Naive B cell (primary cell): ENCODE data around the gene ACKR2. TPM values are rescaled to one million over a fixed set of nuclear protein-coding genes. Genes with fewer than 3 reads are reported as not detected.
"Not testable (repeated sequence)": the region's sequence is repeated elsewhere in the genome, so short reads cannot be mapped to it uniquely, and the experiment has no call there.

ENCODE experiments used
- ATAC-seq, 2 donors: fragments of 150-1000 bp; cut with Tn5 transposase; 2 replicates each; pipeline ENCODE4 v1.10.0; 2021; ENCODE audit warnings: low read depth in 2 of 2, mild to moderate bottlenecking in 2 of 2, moderate library complexity in 2 of 2
- DNase-seq: peaks from one replicate; pipeline ENCODE4 v3.0.0; 2022
- H3K27ac Mint-ChIP-seq, 6 donors: one replicate each; pipeline ENCODE4 v1.8.0; 2020 to 2022; ENCODE audit warnings: mild to moderate bottlenecking in 6 of 6, mixed read lengths in 6 of 6, moderate library complexity in 5 of 6, inconsistent platforms in 2 of 6
- H3K27me3 Mint-ChIP-seq, 3 donors: one replicate each; pipeline ENCODE4 v1.8.0; 2021 to 2022; ENCODE audit warnings: mixed read lengths in 3 of 3, mild to moderate bottlenecking in 1 of 3
- H3K36me3 Mint-ChIP-seq, 2 donors: one replicate each; pipeline ENCODE4 v1.8.0; 2020 to 2022; ENCODE audit warnings: mixed read lengths in 2 of 2, inconsistent platforms in 1 of 2, mild to moderate bottlenecking in 1 of 2
- H3K4me1 Mint-ChIP-seq, 3 donors: one replicate each; pipeline ENCODE4 v1.8.0; 2020 to 2022; ENCODE audit warnings: mixed read lengths in 3 of 3, inconsistent platforms in 1 of 3, mild to moderate bottlenecking in 1 of 3, moderate library complexity in 1 of 3
- H3K4me3 Mint-ChIP-seq, 8 donors: one replicate each; pipeline ENCODE4 v1.8.0; 2020 to 2022; ENCODE audit warnings: mild to moderate bottlenecking in 8 of 8, mixed read lengths in 8 of 8, moderate library complexity in 8 of 8, inconsistent platforms in 2 of 8
- H3K9me3 Mint-ChIP-seq, 7 donors: one replicate each; pipeline ENCODE4 v1.8.0; 2020 to 2022; ENCODE audit warnings: mixed read lengths in 7 of 7, mild to moderate bottlenecking in 5 of 7, inconsistent platforms in 2 of 7, moderate library complexity in 1 of 7
- polyA plus RNA-seq, 6 donors: library from polyadenylated mRNA; unstranded; fragments of 300-500 nt; fragmentation: Illumina TruSeq; gene quantifications; one replicate each; pipeline ENCODE4 v1.2.3, GENCODE V29; 2021; ENCODE audit warnings: low read depth in 6 of 6

The ACKR2 gene
- polyA plus RNA-seq, 6 donors from 2014 or later, result 0.10 to 0.28 (median 0.20) TPM; not detected in 2

DNA sequence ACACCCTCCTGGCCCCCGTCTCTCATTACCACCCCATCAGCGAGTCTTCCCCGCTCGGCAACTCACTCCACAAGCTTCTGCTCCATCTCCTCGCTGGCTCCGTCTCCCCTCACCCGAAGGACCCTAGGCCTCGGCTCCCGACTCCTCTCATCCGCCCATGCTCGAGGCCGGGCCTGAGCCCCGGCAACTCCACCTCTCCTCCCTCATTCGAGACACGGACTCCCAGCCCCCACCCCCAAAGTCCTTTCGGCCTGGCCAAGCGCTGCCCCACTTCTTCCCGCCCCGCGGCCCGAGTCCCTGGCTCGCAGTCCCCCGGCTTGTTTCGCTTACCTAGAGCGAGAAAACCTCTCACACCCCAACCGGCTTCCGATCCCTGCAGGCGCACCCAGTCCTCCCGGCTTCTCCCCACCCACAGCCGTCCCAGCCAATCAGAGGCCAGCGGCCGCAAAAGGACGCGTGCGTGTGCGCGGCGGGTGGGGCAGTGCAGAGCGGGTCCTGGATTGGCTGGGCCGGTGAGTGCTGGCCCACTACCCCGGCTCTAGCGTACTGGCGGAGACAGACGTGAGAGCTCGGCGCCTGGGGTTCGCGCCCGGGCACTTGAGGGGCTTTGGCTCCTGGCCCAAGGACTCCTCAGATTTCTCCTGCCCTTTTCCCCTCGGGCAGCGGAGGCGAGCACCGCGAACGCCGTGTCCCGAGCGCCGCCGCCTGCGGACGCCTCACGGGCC lies 5.0 kb upstream of the ACKR2 start, which contains the start of gene HIGD1A:
Gene HIGD1A (minus strand): TSS at position 385 of the 725 bp plus-strand sequence. CDS start 10,237 bp downstream, outside the sequence.
- Mint-ChIP-seq H3K27me3 (peaks cover 9 to 19% (median 12%) of the 10 kb centered on the region in 3 donors), H3K4me3 (peak within 1 kb of the TSS; percentile 91 to 99 (median 96)), H3K9me3 (no peaks in the 10 kb centered on the region), H3K27ac (peak within 1 kb of the TSS; percentile 88 to 97 (median 96)), H3K4me1 (peaks cover 31 to 46% (median 45%) of the 10 kb centered on the region in 3 donors), H3K36me3 (no peaks in the 10 kb centered on the region)
- ATAC-seq, result peak; percentile 98 to 99
- DNase-seq, result peak; percentile 93

DNA sequence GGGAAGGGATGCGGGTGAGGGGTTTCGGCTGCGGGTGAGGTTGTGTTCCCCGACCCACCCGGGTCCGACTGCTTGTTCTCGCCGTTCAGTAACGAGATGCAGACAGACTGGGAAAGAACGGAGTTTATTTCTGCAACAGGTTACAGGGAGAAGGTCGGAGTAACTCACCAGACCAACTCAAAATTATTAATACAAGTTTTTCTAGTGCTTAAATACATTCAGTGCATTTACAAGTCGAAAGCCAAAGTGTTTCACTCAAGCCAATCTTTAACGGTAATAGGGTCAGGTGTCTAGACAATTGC lies 4.5 kb upstream of the ACKR2 start:
- Mint-ChIP-seq H3K4me3 (peak overlapping the region; percentile 91 to 99 (median 96)), H3K9me3 (no peaks in the 10 kb centered on the region), H3K27ac (peak overlapping the region in 5 of 6 donors; percentile 44 to 97 (median 96)), H3K36me3 (no peaks in the 10 kb centered on the region), H3K27me3 (peaks cover 9 to 19% (median 12%) of the 10 kb centered on the region in 3 donors), H3K4me1 (peaks cover 31 to 45% (median 41%) of the 10 kb centered on the region in 3 donors)
- no peak for DNase-seq
- peak; percentile 2 to 3 for ATAC-seq

DNA sequence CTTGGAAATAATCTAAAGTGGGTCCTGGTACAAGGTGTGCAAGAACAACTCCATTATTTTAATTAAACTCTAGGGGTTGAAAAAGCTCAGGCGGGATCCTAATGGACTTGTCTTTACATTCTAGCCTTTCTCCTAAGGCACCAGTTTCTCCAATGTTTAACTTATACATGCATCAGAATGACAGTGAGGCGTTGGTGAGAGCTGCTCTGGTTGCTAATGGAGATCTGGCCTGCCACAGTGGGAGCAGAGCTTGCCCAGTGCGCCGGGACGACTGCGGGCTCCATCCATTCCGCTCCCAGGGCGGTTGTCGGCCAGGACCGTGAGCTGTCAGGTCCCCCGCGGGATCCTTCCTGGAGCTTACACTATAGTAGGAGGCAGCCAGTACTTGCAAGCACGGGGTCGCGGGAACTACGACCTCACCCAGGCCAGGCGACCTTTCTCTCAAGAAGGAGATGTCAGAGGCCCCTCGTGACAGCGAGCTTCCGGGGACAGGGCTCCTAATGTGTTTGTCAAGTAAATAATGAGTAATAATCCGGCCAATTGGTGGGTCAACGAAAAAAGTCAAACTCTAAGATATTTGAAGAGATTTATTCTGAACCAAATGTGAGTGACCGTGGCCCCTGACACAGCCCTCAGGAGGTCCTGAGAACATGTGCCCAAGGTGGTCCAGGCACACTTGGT lies 4.0 kb upstream of the ACKR2 start:
- H3K4me1 Mint-ChIP-seq, result peaks cover 29 to 42% (median 36%) of the 10 kb centered on the region in 3 donors
- H3K27me3 Mint-ChIP-seq, result peaks cover 9 to 19% (median 12%) of the 10 kb centered on the region in 3 donors
- H3K36me3 Mint-ChIP-seq, result no peaks in the 10 kb centered on the region
- no peak for ATAC-seq
- H3K9me3 Mint-ChIP-seq, result no peaks in the 10 kb centered on the region
- DNase-seq, result no peak
- peak overlapping the region in 3 of 6 donors; percentile 83 to 96 (median 90) for H3K27ac Mint-ChIP-seq
- peak overlapping the region; percentile 91 to 99 (median 96) for H3K4me3 Mint-ChIP-seq

DNA sequence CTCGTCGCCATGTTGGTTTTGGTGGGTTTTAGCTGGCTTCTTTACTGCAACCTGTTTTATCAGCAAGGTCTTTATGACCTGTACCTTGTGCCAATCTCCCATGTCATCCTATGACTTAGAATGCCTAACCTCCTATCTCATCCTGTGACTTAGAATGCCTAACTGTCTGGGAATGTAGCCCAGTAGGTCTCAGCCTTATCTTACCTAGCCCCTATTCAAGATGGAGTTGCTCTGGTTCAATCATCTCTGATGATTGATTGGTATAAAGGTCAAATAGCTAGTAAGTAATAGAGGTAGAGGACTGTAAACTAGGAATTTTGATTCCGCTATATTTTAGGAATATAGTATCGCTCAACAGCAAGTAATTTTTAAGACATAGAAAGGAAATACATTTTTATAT lies 1.3 kb upstream of the ACKR2 start:
- ATAC-seq (no peak), DNase-seq (no peak)
- peaks cover 17 to 38% (median 33%) of the 10 kb centered on the region in 3 donors for H3K4me1 Mint-ChIP-seq
- no peaks in the 10 kb centered on the region for H3K36me3 Mint-ChIP-seq
- H3K27ac Mint-ChIP-seq, result no peak overlapping the region
- peaks cover 9 to 19% (median 12%) of the 10 kb centered on the region in 3 donors for H3K27me3 Mint-ChIP-seq
- H3K9me3 Mint-ChIP-seq, result no peaks in the 10 kb centered on the region
- H3K4me3 Mint-ChIP-seq, result peak overlapping the region in 1 of 8 donors; percentile 59

DNA sequence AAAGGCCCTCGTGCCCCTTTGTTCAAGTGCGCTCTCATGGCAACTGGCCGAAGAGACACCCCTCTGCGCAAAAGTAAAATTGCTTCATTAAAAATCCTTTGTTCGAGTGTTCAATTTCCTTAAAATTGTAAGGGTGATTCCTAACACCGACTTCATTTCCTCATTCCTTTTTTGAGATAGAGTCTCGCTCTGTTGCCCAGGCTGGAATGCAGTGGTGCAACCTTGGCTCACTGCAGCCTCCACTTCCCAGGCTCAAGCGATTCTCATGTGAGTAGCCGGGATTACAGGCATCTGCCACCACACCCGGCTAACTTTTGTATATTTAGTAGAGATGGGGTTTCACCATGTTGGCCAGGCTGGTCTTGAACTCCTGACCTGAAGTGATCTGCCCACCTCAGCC lies 1.5 kb downstream of the ACKR2 start:
- not testable (repeated sequence) for DNase-seq, H3K9me3 Mint-ChIP-seq, H3K36me3 Mint-ChIP-seq, H3K4me3 Mint-ChIP-seq, ATAC-seq
- Mint-ChIP-seq H3K27me3 (peaks cover 3 to 13% (median 7%) of the 10 kb centered on the region in 3 donors), H3K27ac (peak overlapping the region in 1 of 6 donors; percentile 78), H3K4me1 (peaks cover 3 to 11% (median 10%) of the 10 kb centered on the region in 3 donors)

DNA sequence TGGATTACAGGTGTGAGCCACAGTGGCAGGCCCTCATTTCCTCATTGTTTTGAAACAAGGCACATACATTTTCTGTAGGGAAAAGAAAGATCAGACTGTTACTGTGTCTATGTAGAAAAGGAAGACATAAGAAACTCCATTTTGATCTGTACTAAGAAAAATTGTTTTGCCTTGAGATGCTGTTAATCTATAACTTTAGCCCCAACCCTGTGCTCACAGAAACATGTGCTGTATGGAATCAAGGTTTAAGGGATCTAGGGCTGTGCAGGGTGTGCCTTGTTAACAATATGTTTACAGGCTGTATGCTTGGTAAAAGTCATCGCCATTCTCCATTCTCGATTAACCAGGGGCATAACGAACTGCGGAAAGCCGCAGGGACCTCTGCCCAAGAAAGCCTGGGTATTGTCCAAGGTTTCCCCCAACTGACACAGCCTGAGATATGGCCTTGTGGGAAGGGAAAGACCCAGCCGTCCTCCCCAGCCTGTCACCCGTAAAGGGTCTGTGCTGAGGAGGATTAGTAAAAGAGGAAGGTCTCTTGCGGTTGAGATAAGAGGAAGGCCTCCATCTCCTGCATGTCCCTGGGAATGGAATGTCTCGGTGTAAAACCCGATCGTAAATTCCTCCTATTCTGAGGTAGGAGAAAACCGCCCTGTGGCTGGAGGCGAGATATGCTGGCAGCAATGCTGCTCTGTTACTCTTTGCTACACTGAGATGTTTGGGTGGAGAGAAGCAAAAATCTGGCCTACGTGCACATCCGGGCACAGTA lies 2.1 kb downstream of the ACKR2 start:
- DNase-seq, H3K36me3 Mint-ChIP-seq, H3K9me3 Mint-ChIP-seq, H3K27me3 Mint-ChIP-seq: not testable (repeated sequence)
- ATAC-seq, result peak in 1 of 2 donors; percentile 32
- peak overlapping the region in 3 of 6 donors; percentile 5 to 29 (median 24) for H3K27ac Mint-ChIP-seq
- H3K4me1 Mint-ChIP-seq, result peaks cover 3 to 11% (median 10%) of the 10 kb centered on the region in 3 donors
- peak overlapping the region in 2 of 8 donors; percentile 17 to 55 for H3K4me3 Mint-ChIP-seq

DNA sequence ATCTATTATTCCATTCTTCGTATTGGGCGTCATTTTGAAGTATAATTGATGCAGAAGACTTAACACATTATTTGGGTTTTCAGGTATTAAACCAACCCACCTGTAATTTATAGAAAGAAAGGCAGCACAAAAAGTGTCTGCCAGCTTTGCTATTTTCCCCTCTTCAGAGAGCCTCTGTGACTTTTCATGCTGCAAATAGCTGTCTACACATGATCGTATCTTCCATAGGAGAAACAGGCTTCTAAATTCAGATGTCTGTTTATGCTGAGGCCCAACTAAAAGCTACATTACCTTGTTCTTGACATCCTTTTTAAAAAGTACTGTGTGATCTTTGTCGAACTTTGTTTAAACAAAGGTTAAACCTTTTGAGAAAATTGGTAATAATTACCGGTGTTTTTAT lies 5.0 kb downstream of the ACKR2 start:
- DNase-seq (no peak), ATAC-seq (no peak)
- no peak overlapping the region for H3K4me3 Mint-ChIP-seq
- H3K27ac Mint-ChIP-seq, result no peak overlapping the region
- H3K36me3 Mint-ChIP-seq, result no peaks in the 10 kb centered on the region
- H3K27me3 Mint-ChIP-seq, result no peaks in the 10 kb centered on the region
- no peaks in the 10 kb centered on the region for H3K9me3 Mint-ChIP-seq
- peaks cover 3 to 11% (median 10%) of the 10 kb centered on the region in 3 donors for H3K4me1 Mint-ChIP-seq

DNA sequence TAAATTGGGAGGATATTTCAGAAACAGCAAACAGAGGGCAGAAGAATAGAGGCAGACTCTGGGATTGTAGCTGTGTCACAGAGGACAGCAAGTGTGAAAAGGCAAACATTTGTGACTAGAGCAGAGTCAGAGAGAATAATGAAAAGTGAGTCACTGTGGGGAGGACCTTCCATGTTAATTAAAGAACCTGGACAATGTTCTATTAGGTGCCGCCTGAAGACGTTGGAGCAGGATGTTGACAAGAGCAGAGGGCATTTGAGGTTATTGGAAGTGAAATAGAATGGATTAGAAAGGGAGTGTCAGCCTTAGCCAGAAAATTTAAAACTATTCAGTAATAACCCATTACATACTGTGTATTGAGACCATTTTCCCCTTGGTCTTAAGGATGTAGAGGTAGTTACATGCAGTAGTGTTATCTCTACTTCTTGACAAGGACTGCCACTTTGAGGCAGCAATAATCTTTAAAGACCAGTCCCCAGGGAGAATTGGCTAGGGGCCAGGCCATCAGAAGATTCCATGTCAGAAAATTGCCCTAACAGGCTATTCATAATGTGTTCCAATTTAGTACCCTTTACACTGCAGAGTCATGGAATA lies 5.8 kb downstream of the ACKR2 start:
- Mint-ChIP-seq H3K27me3 (no peaks in the 10 kb centered on the region), H3K36me3 (no peaks in the 10 kb centered on the region), H3K27ac (peak overlapping the region in 1 of 6 donors; percentile 34), H3K4me3 (no peak overlapping the region), H3K4me1 (peaks cover 3 to 11% (median 10%) of the 10 kb centered on the region in 3 donors), H3K9me3 (no peaks in the 10 kb centered on the region)
- DNase-seq (no peak), ATAC-seq (no peak)

DNA sequence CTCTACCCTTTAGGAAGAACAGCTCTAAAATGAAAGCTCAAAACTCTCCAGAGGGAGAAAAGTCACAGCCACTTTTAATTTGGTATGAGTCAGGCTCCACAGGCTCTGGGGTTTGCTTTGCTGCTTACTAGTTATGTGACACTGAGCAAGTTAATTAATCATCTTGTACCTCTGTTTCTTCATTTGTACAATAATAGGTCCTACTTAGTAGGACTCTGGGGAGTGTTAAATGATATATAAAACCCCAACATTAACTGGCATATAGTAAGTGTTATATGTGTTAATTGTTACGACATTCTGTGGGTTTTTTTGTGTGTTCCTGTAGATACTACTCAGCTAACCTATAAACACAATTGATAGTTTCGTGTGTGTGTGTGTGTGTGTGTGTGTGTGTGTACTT lies 6.6 kb downstream of the ACKR2 start:
- Mint-ChIP-seq H3K36me3 (no peaks in the 10 kb centered on the region), H3K27me3 (no peaks in the 10 kb centered on the region), H3K4me3 (no peak overlapping the region), H3K27ac (no peak overlapping the region), H3K4me1 (peaks cover 3 to 10% (median 10%) of the 10 kb centered on the region in 3 donors), H3K9me3 (no peaks in the 10 kb centered on the region)
- no peak for ATAC-seq
- no peak for DNase-seq

DNA sequence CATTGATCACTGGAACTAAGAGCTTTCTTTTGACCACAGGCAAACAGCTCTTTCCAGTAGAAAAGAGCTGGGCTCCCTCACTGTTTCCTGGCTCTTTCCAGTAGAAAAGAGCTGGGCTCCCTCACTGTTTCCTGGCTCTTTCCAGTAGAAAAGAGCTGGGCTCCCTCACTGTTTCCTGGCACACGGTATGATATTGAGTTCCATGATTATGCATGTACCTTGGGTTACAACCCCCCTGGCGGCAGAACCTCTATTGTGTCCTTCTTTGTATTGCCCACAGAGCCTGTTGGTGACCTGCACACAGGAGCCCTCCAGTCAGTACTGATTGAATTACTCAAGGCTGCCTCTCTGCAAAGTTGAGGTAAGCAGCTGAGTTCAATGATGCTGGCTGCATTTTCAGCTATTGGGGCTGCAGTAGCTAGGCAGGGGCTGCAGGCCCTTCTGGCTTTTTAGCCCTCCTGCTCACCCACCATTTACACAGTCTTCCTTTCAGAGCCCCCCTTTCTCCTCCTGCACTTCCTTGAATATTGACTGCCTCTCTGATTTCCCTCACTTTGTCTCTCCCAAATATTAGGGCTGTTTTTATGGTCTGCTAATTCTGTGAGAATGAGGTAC lies 10.2 kb downstream of the ACKR2 start:
- Mint-ChIP-seq H3K9me3 (peaks cover 0 to 1% (median 0%) of the 10 kb centered on the region in 7 donors), H3K27me3 (peaks cover 0 to 8% (median 3%) of the 10 kb centered on the region in 3 donors), H3K4me3 (no peak overlapping the region), H3K27ac (peak overlapping the region in 1 of 6 donors; percentile 41), H3K36me3 (no peaks in the 10 kb centered on the region), H3K4me1 (no peaks in the 10 kb centered on the region)
- DNase-seq (no peak), ATAC-seq (no peak)

DNA sequence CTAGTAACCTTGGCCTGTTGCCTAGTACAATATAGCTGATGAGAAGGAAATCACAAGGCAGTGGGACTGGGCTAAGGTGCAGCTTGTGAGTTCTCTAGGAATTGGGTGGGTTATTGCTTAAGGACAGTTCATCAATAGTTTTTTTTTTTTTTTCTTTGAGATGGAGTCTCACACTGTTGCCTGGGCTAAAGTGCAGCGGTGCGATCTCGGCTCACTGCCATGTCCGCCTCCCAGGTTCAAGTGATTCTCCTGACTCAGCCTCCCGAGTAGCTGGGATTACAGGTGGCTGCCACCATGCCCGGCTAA lies 11.5 kb downstream of the ACKR2 start:
- ATAC-seq (no peak), DNase-seq (no peak)
- no peaks in the 10 kb centered on the region for H3K36me3 Mint-ChIP-seq
- no peaks in the 10 kb centered on the region for H3K4me1 Mint-ChIP-seq
- no peak overlapping the region for H3K27ac Mint-ChIP-seq
- peaks cover 0 to 8% (median 4%) of the 10 kb centered on the region in 3 donors for H3K27me3 Mint-ChIP-seq
- peaks cover 0 to 2% (median 0%) of the 10 kb centered on the region in 7 donors for H3K9me3 Mint-ChIP-seq
- H3K4me3 Mint-ChIP-seq, result no peak overlapping the region

DNA sequence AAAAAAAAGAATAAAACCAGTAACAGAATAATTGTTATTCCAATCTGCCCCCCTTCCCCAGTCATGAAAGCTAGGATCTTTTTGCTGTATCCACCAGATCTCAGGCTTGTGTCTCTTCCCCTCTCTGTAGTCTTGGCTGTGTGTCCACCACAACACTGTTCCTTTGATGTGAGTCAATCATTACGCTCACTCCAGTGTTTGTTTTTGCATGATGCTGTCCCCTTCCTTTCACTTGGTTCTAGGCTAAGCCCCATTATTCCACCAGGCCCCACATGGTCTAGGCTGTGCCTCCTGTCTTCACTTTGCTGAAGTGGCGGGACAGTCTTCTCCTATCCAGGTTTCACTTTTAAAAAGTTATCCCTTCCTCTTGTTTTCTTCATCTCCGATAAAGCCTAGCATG lies 13.6 kb downstream of the ACKR2 start:
- H3K4me1 Mint-ChIP-seq, result no peaks in the 10 kb centered on the region
- no peaks in the 10 kb centered on the region for H3K36me3 Mint-ChIP-seq
- peaks cover 0 to 8% (median 4%) of the 10 kb centered on the region in 3 donors for H3K27me3 Mint-ChIP-seq
- H3K4me3 Mint-ChIP-seq, result peak overlapping the region in 1 of 8 donors; percentile 21
- H3K27ac Mint-ChIP-seq, result peak overlapping the region in 1 of 6 donors; percentile 65
- ATAC-seq (no peak), DNase-seq (no peak)
- H3K9me3 Mint-ChIP-seq, result peaks cover 0 to 2% (median 0%) of the 10 kb centered on the region in 7 donors

DNA sequence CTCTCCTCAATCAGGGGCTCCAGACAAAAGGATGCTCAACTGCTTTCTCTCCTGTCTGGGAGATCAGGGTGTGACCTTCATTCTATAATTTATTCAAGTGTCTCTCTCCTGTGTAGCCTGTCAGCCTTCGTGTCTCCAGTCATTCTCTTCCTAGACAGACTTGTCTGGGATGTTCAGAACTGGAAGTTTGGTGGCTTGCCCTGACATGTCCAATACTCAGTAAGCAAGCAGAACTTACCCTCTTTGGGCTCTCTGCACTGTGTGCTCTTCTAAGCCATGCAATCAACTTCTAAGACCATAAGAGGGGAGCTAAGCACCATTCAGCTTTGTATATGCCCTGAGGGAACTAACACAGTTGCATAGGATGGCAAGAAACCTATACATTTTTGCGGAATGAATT lies 14.1 kb downstream of the ACKR2 start:
- no peak for DNase-seq
- Mint-ChIP-seq H3K4me3 (no peak overlapping the region), H3K9me3 (peaks cover 0 to 2% (median 0%) of the 10 kb centered on the region in 7 donors), H3K4me1 (no peaks in the 10 kb centered on the region), H3K36me3 (no peaks in the 10 kb centered on the region), H3K27me3 (peaks cover 2 to 9% (median 4%) of the 10 kb centered on the region in 3 donors), H3K27ac (peak overlapping the region in 1 of 6 donors; percentile 15)
- ATAC-seq, result no peak
